ENCODE results near the gene CAMSAP3.
"Not testable (repeated sequence)": the region's sequence is repeated elsewhere in the genome, so short reads cannot be mapped to it uniquely, and the experiment has no call there.

CAMSAP3 gene

GRCh38 chr19:7595466-7596133, at the start of gene CAMSAP3:
Gene CAMSAP3 (plus strand): TSS chr19:7595863. CDS start chr19:7596003, 140 bp downstream.
- DNase-seq, result peak; percentile 12 to 66 (median 35)

- no peak for DNase-seq
These were observed 49.8 kb upstream of the CAMSAP3 start for GRCh38 chr19:7545904-7546303.

GRCh38 chr19:7547159-7547558, 48.5 kb upstream of the CAMSAP3 start:
- no peak for DNase-seq

- DNase-seq, result no peak
These were observed 46.1 kb upstream of the CAMSAP3 start for GRCh38 chr19:7549429-7550148.

GRCh38 chr19:7550169-7550770, 45.4 kb upstream of the CAMSAP3 start:
- no peak for DNase-seq

GRCh38 chr19:7550987-7551761, 44.5 kb upstream of the CAMSAP3 start:
- peak in 5 of 6 experiments; percentile 13 to 42 (median 15) for DNase-seq

- DNase-seq, result no peak
These were observed 42.9 kb upstream of the CAMSAP3 start for GRCh38 chr19:7552781-7553180.

- no peak for DNase-seq
These were observed 41.1 kb upstream of the CAMSAP3 start for GRCh38 chr19:7554565-7554964.

GRCh38 chr19:7554990-7555864, 40.4 kb upstream of the CAMSAP3 start:
- DNase-seq, result peak in 2 of 6 experiments; percentile 4 to 14

GRCh38 chr19:7556696-7557315, 38.9 kb upstream of the CAMSAP3 start:
- DNase-seq, result no peak

- no peak for DNase-seq
These were observed 37.0 kb upstream of the CAMSAP3 start for GRCh38 chr19:7558667-7559066.

GRCh38 chr19:7559102-7559501, 36.6 kb upstream of the CAMSAP3 start:
- no peak for DNase-seq

- no peak for DNase-seq
These were observed 35.4 kb upstream of the CAMSAP3 start for GRCh38 chr19:7560255-7560654.

- no peak for DNase-seq
These were observed 34.3 kb upstream of the CAMSAP3 start for GRCh38 chr19:7561325-7561724.

- no peak for DNase-seq
These were observed 32.8 kb upstream of the CAMSAP3 start for GRCh38 chr19:7562646-7563393.

- DNase-seq, result no peak
These were observed 30.8 kb upstream of the CAMSAP3 start for GRCh38 chr19:7564866-7565265.

- no peak for DNase-seq
These were observed 30.3 kb upstream of the CAMSAP3 start for GRCh38 chr19:7565332-7565731.

GRCh38 chr19:7570761-7571160, 24.9 kb upstream of the CAMSAP3 start:
- DNase-seq, result no peak

- DNase-seq, result no peak
These were observed 20.1 kb upstream of the CAMSAP3 start for GRCh38 chr19:7575434-7576040.

- DNase-seq, result not testable (repeated sequence)
These were observed 18.2 kb upstream of the CAMSAP3 start for GRCh38 chr19:7577422-7577821.

- no peak for DNase-seq
These were observed 17.5 kb upstream of the CAMSAP3 start for GRCh38 chr19:7578127-7578526.
